ENCODE measurements around the gene PTPRM. TPM values are rescaled to one million over a fixed set of nuclear protein-coding genes. Genes with fewer than 3 reads are reported as not detected.

PTPRM gene
- total and polyA plus RNA-seq, 2 of the 8 experiments (the other 6 are each of a cell fraction or from before 2014, with no cell fraction given): 4.1 to 7.0 TPM

- Histone ChIP-seq H2AK5ac (ENCODE audit: low read depth, low read length) (no peak overlapping the region), H3K4me1 (replicated peaks in 1 of 4; ENCODE audit: control insufficient read depth in 3 of 4, insufficient read depth in 4 of 4, low read length in 3 of 4) (peaks cover 5 to 22% (median 13%) of the 10 kb centered on the region in 4 experiments), H3K79me1 (ENCODE audit: low read depth, low read length) (no peaks in the 10 kb centered on the region), H2BK5ac (ENCODE audit: low read depth, low read length) (no peak overlapping the region), H2BK15ac (ENCODE audit: low read length) (no peak overlapping the region), H2BK120ac (replicated peaks; ENCODE audit: low read depth, low read length) (no peak overlapping the region), H3K4me2 (ENCODE audit: insufficient read depth in 1 of 2, low read depth in 2 of 2, low read length in 2 of 2) (no peak overlapping the region), H2BK12ac (ENCODE audit: low read depth, low read length) (no peak overlapping the region), H2AFZ (ENCODE audit: low read length) (no peak overlapping the region), H2BK20ac (ENCODE audit: low read length) (no peak overlapping the region), H4K5ac (ENCODE audit: insufficient read length, low read depth, low read length) (no peak overlapping the region), H3K18ac (ENCODE audit: extremely low read depth, low read length) (no peak overlapping the region), H3K9me3 (ENCODE audit: insufficient read depth in 2 of 2, low read depth in 1 of 2, low read length in 1 of 2) (no peaks in the 10 kb centered on the region), H4K91ac (replicated peaks; ENCODE audit: insufficient read length, low read length) (no peak overlapping the region), H3K14ac (ENCODE audit: insufficient read length) (no peak overlapping the region), H3K36me3 (ENCODE audit: control insufficient read depth in 2 of 4, insufficient read depth in 4 of 4, low read length in 3 of 4) (no peaks in the 10 kb centered on the region), H3K23ac (ENCODE audit: insufficient read length) (no peak overlapping the region), H3K56ac (replicated peaks; ENCODE audit: insufficient read length, low read depth, low read length) (no peak overlapping the region), H3K23me2 (ENCODE audit: low read depth, low read length) (no peaks in the 10 kb centered on the region), H3K27me3 (replicated peaks in 1 of 4; ENCODE audit: control insufficient read depth in 3 of 4, extremely low read depth in 1 of 4, insufficient read depth in 3 of 4, low read length in 3 of 4) (no peaks in the 10 kb centered on the region), H4K8ac (ENCODE audit: extremely low read depth, insufficient read depth, low read length) (no peak overlapping the region), H3K9ac (replicated peaks in 1 of 4; ENCODE audit: extremely low read depth in 1 of 4, low read depth in 3 of 4, low read length in 3 of 4) (no peak overlapping the region), H4K20me1 (replicated peaks in 1 of 2; ENCODE audit: control insufficient read depth in 1 of 2, insufficient read depth in 2 of 2, low read length in 2 of 2) (no peaks in the 10 kb centered on the region), H3K27ac (ENCODE audit: low read depth, low read length) (no peak overlapping the region), H3K4ac (replicated peaks; ENCODE audit: insufficient read length, low read depth, low read length) (no peak overlapping the region), H3K79me2 (ENCODE audit: control insufficient read depth in 1 of 2, insufficient read depth in 2 of 2, low read length in 2 of 2) (no peaks in the 10 kb centered on the region), H3K4me3 (ENCODE audit: extremely low read depth in 1 of 4, insufficient read depth in 2 of 4, low read depth in 3 of 4, low read length in 4 of 4) (no peak overlapping the region)
- ChIA-PET CTCF (ENCODE audit: partially characterized antibody) (interaction anchor here (1.5 to 1.7 kb wide), 2 partner anchors 11 to 164 kb away, joined by 3 to 6 read pairs; no protein-coding TSS in a partner anchor), POLR2A (ENCODE audit: partially characterized antibody) (no interaction called here)
- FAIRE-seq (peak; percentile 19), DNase-seq (ENCODE audit: low read depth in 1 of 2, low spot score in 2 of 2) (no peak)
- TF ChIP-seq NRF1 (IDR thresholded peaks at IDR 0.05; ENCODE audit: low read depth, low read length) (no peak), CBX5 (IDR thresholded peaks at IDR 0.05; ENCODE audit: low read depth, low read length) (no peak), SIX5 (IDR thresholded peaks at IDR 0.05; ENCODE audit: low read depth, low read length) (no peak), JUN (IDR thresholded peaks at IDR 0.05; ENCODE audit: low read depth, low read length) (no peak), KDM5A (IDR thresholded peaks at IDR 0.05; ENCODE audit: low read length) (no peak), TAF1 (IDR thresholded peaks at IDR 0.05; ENCODE audit: low read depth, low read length) (no peak), EZH2 (IDR thresholded peaks at IDR 0.05; ENCODE audit: low read depth, low read length, severe bottlenecking) (no peak), ZNF274 (IDR thresholded peaks at IDR 0.05; ENCODE audit: borderline replicate concordance, extremely low read depth, low read length) (no peak), EGR1 (IDR thresholded peaks at IDR 0.05; ENCODE audit: borderline replicate concordance, low read depth, low read length) (no peak), SP2 (IDR thresholded peaks at IDR 0.05; ENCODE audit: low read length) (no peak), RXRA (IDR thresholded peaks at IDR 0.05; ENCODE audit: insufficient read depth, low read depth, low read length) (no peak)
- TF ChIP-seq, protein P1, sequence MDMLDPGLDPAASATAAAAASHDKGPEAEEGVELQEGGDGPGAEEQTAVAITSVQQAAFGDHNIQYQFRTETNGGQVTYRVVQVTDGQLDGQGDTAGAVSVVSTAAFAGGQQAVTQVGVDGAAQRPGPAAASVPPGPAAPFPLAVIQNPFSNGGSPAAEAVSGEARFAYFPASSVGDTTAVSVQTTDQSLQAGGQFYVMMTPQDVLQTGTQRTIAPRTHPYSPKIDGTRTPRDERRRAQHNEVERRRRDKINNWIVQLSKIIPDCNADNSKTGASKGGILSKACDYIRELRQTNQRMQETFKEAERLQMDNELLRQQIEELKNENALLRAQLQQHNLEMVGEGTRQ (IDR thresholded peaks at IDR 0.05; ENCODE audit: low read length): no peak
- TF ChIP-seq, protein P2, sequence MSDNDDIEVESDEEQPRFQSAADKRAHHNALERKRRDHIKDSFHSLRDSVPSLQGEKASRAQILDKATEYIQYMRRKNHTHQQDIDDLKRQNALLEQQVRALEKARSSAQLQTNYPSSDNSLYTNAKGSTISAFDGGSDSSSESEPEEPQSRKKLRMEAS (IDR thresholded peaks at IDR 0.05): no peak
- 90% methylated on average over 4 of the region's 4 CpGs; no CpG with 5 or more reads in 1 of the 2 experiments for WGBS, 2 experiments (ENCODE audit: extremely low coverage in 1 of 2, insufficient coverage in 1 of 2, insufficient read length in 1 of 2, insufficient replicate concordance in 2 of 2, low coverage in 1 of 2, low lambda C conversion rate in 2 of 2, missing lambda C conversion rate in 1 of 2)
These were observed 681.5 kb downstream of the PTPRM start for GRCh38 chr18:8248576-8248975.
